COLO668 (cell line): ENCODE results near the gene LCNL1.

ENCODE experiments used
- DNase-seq: peaks from one replicate; lab custom pipeline; 2025; ENCODE audit not compliant: unreplicated experiment; lab: John Stamatoyannopoulos, UW

The LCNL1 gene

DNA sequence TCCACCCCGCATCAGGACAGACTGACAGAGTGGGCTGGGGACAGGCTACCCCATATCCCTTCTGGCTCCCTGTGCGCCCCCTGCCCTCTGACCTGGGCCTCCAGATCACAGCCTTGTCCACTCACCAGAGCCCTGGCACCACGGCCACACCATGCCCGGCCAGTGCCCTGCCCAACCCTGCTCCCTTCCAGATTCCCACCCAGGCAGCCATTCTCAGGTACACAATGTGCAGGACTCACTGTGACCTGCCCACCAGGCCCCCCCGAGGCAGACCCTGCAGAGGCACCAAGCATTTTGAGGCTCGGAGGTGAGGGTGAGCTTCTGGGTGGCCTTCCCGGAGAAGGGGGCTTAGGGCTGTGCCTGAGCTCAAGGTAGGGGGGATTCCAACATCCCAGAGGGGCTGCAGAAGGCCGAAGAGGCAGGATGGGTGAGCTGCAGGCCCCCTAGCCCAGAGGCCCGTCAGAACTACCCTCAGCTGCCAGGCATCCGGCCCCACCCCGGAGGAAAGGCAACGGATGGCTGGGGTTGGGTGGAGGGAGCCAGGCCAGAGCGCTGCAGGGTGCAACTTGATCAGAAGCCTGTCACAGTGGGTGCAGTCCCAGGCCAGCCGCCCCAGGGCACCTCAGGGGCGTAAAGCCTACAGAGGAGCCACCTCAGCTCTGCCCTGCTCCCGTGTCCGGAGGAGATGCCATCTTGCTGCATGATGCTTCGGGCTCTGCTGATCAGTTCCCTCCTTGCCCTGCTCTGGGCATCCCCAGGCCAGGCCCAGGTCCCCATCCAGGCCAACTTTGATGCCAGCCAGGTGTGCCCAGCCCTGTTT is at the start of gene LCNL1:
Gene LCNL1 (plus strand): TSS at position 762 of the 820 bp plus-strand sequence. CDS start 594 bp downstream, outside the sequence.
- DNase-seq: peak; percentile 31

DNA sequence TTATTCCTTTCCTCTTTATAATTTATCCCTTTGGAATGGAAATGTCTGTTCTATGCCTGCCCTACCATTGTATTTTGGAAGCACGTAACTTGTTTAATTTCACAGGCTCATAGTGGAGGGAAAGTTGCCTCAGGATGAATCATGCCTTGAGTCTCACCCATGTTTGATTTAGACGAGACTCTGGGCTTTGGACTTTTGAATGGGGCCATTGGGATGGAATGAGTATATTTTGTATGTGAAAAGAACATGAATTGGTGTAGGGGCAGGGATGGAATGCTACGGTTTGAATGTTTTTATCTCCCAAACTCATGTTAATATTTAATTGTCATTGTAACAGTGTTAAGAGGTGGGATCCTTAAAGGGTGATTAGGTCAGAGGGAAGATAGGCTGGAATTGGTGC is 48.5 kb upstream of the LCNL1 start:
- no peak for DNase-seq

DNA sequence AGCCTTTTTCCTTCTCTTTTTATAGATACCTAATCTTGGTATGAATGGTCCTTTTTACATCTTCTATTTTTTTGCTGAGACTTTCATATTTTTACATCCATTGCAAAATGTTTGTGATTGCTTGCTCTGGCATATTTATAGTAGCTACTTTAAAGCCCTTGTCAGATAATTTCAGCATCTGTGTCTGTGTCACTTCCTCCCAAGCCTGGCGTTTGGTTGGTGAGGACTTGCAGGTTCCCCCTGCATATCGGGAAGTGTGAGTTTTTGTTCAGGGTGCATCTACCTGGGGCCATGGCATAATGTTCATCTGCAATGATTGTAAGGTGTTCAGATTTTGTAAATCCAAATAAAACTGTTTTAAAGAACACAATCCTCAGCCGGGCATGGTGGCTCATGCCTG is 47.1 kb upstream of the LCNL1 start:
- no peak for DNase-seq

DNA sequence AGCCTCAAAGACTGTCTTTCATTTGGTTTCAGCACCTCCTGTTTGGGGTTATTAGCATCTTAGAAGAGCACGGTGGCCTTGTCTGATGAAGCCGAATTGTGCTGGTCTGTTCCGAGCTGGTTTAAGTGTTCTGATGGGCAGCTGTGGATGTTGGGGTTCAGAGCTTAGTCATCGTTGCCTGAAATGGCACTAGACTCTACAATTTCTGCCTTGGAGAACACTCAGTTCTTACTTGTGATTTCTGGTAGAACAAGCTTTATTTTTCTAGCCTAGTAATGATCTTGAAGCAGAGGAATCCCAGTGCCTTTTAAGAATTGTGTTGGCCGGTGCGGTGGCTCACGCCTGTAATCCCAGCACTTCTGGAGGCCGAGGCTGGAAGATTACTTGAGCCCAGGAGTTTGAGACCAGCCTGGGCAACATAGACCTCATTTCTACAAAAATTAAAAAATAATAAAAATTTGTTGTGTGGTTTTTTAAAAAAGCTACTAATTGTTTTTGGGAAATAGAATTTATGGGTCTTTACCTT is 46.1 kb upstream of the LCNL1 start:
- DNase-seq: no peak

DNA sequence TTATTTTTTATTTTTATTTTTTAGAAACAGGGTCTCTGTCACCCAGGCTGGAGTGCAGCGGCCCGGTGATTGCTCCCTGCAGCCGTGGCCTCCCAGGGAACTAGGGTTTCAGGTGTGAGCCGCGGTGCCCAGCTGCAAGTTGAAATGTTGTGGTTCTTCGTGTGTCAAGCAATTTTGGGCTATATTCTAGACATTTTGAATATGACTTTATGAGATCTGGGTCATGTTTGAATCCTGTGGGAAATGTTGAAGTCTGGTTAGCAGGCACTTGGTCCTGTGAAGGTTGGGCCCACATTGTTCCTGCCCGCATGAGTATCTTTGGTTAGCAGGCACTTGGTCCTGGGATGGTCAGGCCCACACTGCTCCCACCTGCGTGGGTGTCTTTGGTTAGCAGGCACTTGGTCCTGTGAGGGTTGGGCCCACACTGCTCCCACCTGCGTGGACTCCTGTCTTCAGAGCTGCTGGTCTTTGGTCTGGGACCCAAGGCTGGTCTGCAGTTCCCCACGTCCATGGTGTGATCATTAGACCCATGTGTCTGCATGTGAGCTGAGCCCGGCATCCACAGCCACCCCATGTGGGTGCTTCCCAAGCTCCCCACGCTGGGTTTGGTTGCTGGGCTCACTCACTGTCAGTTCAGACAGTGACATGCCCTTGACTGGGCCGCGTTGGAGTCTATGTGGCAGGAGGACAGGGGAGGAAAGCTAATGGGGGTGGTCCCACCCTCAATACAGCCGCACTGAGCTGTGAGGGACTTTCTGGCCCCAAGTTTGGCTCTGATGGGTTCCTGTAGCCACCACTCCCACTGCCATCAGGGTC is 45.4 kb upstream of the LCNL1 start:
- no peak for DNase-seq

DNA sequence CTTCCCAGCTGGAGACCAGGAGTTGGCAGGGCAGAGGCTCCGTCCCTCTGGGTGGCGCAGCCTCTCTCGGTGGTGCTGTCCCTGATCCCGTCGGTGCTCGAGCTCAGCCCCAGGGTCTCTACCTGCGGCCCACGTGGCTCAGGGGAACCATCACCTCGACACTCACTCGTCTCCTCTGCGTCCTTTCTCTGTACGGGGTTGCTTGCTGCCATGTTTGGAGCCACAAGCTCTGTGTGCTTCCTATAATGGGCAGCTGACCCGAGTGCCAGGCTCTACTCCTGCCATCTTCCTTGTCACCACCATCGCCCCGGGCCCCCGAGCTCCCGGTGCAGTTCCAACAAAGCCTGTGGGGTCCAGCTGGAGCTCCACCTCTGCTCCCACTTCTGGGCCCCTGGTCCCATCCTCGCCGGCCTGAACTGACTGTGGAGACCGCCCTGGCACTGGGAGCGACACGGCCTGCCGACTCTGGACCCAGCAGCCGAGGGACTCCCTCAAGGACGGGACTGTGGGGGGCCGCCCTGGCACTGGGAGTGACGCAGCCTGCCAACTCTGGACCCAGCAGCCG is 43.3 kb upstream of the LCNL1 start:
- no peak for DNase-seq

DNA sequence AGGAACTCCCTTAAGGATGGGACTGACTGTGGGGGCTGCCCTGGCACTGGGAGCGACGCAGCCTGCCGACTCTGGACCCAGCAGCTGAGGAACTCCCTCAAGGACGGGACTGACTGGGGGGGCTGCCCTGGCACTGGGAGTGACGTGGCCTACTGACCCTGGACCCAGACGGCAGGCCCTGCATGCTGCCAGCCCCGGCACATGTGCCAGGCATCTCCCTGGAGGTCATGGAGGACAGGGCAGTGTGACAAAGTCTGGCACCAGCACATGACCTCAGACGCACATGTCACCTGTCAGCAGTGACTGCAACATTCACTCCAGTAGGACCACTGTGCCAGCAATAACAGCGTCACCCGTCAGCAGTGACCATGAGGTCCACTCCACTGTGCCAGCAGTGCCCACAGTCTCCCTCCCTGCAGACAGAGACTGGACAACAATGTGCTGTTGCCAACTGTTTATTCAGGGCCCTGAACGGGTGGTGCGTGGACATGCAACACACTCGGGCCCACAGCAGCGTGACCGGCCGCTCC is 42.7 kb upstream of the LCNL1 start:
- no peak for DNase-seq

DNA sequence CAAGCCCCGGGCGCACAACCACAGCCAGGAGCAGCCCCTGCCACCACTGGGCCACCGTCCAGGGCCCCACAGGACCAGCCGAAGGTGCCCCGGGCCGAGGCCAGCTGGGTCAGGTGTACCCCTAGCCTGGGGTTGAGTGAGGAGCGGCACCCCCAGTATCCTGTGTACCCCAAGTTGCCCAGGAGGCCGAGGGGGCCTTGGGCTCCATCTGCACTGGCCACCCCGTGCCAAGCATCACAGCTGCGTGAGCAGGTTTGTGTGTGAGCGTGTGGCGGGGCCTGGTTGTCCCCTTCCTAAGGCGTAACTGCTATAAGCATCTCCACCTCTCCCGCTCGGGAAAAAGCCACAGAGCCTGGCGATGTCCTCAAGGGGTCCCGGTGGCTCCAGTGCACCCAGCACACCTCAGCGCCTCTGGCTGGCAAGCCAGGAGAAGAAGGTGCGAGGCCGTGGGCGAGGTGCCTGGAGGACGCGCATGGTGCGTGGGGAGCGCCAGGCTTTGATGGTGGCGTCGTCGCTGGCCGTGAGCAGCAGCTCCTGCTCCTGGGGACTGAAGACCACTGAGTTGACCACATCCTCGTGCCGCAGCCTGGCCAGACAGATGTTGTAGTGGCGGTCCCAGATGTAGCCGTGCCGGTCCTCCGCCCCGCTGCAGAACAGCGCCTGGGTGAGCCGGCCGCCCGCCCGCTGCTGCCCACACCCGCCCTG is 42.1 kb upstream of the LCNL1 start:
- DNase-seq: no peak

DNA sequence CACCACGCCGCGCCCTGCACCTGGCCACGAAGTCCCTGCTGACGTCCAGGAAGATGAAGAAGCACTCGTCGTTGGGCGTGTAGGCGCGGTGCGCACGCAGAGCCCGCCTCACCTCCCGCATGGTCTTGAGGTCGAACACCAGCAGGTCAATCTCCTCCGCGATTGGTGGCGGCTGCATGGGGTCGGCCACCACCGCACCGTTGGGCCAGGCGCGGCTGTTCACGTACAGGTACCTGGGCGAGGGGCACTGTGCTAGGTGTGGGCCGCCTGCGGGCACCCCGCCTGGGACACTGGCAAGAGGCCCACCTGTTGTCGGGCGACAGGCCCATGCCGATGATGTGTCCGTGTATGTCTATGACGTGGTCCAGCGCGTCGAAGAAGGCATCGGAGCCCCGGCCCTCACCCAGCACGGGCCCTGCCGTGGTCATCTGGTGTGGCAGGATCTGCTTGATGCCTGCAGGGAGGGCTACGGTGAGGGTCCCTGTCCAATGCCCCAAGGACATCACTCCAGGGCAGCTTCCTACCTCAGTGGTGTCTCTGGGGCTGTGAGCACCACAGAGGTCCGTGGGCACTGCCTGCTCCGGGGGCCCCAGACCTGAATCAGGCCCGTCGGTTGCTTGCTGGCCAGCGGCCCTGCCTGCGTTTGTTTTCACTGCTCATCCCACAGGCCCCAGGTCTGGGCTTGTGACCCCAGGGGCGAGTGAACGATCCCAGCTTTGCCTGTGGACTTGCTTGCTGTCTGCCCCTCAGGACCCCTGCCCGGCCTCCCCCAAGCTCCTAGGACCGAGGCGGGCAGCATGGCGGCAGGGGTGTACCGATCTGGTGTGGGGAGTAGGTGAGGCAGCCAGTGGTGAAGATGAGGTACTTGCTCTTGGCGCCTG is 41.3 kb upstream of the LCNL1 start:
- no peak for DNase-seq

DNA sequence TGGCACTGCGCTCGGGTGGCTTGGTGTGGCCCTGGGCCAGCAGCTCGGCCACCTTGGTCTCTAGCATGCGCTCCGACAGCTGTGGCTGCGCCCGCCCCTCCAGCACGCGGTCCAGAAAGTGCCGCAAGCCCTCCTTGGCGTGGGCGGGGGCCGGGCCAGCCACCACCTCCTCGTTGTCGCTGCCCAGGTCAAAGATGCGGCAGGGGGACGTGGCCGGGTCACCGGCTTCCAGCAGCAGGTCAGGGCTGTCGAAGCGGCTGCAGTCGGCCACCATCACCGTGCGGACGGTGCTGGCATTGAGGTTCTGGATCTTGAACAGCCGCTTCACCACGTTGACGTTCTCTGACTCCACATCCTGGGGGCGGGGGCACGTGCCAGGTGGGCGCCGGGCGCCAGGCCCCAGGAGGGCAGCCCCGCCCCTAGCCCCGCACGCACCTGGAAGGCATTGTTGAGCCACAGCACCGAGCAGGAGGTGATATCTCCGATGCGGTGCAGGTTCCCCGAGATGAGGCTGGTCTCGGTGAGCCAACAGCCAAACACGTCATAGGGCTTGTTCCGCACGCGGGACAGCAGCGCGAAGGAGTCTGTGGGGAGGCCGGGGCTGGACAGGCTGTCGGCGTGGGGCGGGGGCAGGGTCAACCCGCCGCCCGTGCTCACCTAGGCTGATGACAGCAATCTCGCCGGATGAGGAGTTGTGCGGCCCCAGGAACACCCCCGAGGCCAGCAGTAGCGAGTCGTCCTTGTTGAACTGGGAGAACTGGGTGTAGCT is 40.5 kb upstream of the LCNL1 start:
- DNase-seq: no peak

DNA sequence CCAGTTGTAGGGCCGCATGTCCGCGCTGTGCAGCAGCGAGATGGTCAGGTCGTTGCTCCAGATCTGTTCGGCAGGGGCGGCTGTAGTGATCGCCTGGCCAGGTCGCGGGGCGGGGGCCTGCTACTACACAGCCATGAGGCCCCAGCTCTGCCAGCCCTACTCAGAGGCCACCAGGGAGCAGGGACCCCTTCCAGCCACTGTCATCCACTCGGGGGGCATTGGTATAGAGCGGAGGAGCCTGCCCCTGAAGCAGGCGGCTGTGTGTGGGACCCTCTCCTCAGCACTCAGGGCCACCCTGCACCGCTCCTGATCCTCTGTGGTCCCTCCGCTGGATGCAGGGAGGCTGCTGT is 39.9 kb upstream of the LCNL1 start:
- DNase-seq: no peak

DNA sequence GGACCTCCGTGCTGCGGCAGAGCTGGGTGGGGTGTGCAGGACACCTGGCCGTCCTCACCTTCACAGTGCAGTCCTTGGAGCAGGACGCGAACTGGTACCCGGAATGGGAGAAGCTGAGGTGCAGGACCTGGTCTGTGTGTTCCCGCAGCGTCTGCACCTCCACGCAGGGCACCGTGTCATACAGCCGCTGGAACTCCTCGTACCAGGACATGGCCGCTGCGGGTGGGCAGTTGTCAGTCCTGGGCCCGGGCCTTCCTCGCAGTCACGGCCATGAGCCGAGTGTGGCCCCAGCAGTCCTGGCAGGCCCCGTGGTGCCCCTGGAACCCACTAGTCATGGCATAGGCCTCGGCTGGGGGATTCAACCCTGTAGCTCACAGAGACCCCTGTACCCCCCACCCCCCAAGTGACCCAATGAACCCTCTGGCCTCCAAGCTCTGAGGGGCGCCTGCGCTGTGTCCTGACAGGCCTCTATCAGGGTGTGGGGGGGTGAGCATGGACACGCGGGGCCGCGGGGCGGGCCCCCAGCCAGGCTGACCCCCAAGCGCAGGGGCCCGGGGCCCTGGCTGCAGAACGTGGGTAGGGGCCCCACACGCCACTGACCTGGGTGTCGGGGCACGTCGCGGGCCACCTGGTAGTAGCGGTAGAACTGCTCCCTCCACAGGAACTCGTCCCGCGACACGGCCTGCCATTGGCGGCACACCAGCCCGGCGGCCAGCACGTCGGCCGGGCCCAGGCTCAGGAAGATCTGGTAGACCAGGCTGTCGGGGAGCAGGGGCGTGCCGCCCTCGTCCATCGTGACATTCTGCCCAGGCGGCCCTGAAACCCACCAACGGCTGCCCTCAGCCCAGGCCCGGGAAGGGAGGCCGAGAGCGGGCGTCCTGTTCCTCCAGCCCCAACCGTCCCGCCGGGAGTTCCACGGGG is 39.2 kb upstream of the LCNL1 start:
- peak; percentile 66 for DNase-seq

DNA sequence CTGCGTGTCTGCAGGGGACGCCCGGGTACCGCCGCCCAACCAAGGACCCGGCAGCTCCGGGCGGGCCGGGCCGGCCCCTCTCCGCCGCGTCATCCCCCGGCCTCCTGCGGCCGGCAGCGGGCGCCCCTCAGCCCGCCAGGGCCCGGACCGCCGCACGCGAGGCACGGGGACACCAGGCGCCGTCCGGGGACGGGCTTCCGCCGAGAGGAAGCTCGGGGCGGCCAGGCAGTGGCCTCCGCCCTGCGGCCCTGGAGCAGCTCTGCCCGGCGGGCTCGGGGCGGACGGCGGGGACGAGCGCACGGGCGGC is 38.6 kb upstream of the LCNL1 start:
- DNase-seq: peak; percentile 88

DNA sequence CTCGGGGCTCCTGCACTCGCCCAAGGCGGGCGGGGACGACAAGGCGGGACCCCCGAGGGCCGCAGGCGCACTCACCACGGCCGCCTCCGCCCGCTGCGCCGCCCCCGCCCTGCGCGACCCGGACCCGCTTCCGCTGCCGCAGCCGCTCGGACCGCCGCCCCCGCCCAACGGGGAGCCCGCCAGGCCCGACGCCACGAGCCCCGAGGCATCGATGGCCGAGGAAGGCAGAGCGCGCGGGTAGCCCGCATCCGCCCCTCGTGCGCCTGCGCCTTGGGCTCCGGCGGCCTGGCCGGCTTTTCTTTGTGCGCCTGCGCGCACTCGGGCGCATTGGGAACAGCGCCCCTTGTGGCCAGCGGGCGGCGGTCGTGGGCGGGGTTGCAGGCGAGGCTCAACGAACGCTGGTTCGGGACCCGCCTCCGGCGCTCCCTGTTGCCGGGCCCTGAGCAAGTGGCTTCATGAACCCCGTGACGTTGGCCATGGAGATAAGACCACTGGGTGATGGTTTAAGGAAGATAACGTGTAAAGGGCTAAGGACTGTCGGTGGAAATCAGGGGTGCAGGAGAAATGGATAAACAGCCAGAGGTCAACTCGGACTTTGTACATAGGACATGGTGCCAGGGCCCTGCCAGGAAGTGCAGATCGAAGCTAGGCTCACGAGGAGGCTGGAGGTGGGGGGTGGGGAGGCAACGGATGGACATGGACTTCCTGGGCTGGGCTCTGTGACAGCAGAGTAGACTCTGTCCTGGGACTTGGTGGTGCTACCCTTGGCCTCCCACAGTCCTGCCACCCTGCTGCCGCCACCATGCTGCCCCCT is 38.1 kb upstream of the LCNL1 start, which contains the start of the genes C8G and FBXW5:
Gene C8G (plus strand): TSS at position 725 of the 814 bp plus-strand sequence. CDS start 78 bp downstream, at position 803.
Gene FBXW5 (minus strand): TSS at position 220 of the 814 bp plus-strand sequence. CDS start 655 bp downstream, outside the sequence.
- peak; percentile 99 for DNase-seq

DNA sequence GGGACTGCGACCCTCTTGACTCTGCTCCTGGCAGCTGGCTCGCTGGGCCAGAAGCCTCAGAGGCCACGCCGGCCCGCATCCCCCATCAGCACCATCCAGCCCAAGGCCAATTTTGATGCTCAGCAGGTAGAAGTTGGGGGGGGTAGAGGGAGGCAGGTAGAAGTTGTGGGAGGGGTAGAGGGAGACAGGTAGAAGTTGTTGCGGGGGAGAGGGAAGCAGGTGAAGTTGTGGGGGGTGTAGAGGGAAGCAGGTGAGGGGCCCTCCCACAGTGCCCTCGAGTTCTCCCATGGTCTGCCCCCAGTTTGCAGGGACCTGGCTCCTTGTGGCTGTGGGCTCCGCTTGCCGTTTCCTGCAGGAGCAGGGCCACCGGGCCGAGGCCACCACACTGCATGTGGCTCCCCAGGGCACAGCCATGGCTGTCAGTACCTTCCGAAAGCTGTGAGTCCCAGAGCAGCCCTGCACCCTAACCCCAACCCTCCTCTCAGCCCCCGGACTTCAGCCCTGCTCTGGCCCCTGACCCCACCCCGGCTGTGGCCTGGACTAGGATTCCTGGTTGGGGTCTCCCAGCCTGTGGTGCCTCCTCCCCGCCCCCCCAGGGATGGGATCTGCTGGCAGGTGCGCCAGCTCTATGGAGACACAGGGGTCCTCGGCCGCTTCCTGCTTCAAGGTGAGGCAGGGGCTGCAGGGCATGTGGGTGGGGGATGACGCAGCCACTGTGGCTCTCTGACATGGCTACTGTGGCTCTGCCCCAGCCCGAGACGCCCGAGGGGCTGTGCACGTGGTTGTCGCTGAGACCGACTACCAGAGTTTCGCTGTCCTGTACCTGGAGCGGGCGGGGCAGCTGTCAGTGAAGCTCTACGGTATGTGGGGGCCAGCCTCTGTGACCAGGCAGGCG is 37.2 kb upstream of the LCNL1 start:
- DNase-seq: no peak
